HEK293 (cell line): ENCODE results near the gene TMEM100.
A peak's percentile ranks its signal among the peaks of the same experiment; 100 is the strongest.

ENCODE experiments used
- CTCF ChIA-PET: fragments of 350-600 bp; formaldehyde crosslinking; extraction: SDS; loops from one replicate; lab custom pipeline; 2021; ENCODE audit warnings: antibody characterized with exemption; lab: Yijun Ruan, JAX
- POLR2A ChIA-PET: fragments of 300-600 bp; formaldehyde crosslinking; extraction: SDS; loops from one replicate; lab custom pipeline; 2020; ENCODE audit warnings: antibody characterized with exemption, inconsistent platforms; lab: Yijun Ruan, JAX
- H3K27ac ChIP-seq: fragments of 200-500 bp; sonication (Bioruptor generic); 2 replicates; pipeline ENCODE4 v1.5.1; 2014; ENCODE audit warnings: low read depth, low read length, control low read depth, inconsistent platforms; ENCODE audit errors: extremely low read depth
- H3K36me3 ChIP-seq, 2 experiments: fragments of 200-500 bp in 1 of 2; sonication (Bioruptor generic) in 1 of 2; 1 replicate in 1 of 2; 2 replicates in 1 of 2; pipeline ENCODE4 v1.5.1; 2014 to 2017; ENCODE audit warnings: inconsistent platforms in 2 of 2, low read length in 2 of 2; ENCODE audit not compliant: control insufficient read depth in 2 of 2, insufficient read depth in 1 of 2
- H3K4me1 ChIP-seq: fragments of 200-500 bp; sonication (Bioruptor generic); 2 replicates; pipeline ENCODE4 v1.5.1; 2014; ENCODE audit warnings: mild to moderate bottlenecking, low read length, inconsistent platforms; ENCODE audit not compliant: control insufficient read depth, insufficient read depth
- H3K4me3 ChIP-seq: 2 replicates; pipeline ENCODE4 v1.5.1; 2011; ENCODE audit warnings: low read depth, mild to moderate bottlenecking, control low read depth, low read length, moderate library complexity
- H3K9me3 ChIP-seq: fragments of 200-500 bp; sonication (Bioruptor generic); 2 replicates; pipeline ENCODE4 v1.5.1; 2014; ENCODE audit warnings: low read depth, low read length, inconsistent platforms; ENCODE audit not compliant: control insufficient read depth, insufficient read depth
- KLF8 ChIP-seq: fragments of 450-650 bp; formaldehyde crosslinking; IDR thresholded peaks from 2 replicates; pipeline ENCODE4 v1.5.1; 2016; ENCODE audit warnings: missing biosample characterization, missing genetic modification characterization
- PRDM1 ChIP-seq: fragments of 450-650 bp; formaldehyde crosslinking; IDR thresholded peaks from 2 replicates; pipeline ENCODE4; 2016; ENCODE audit warnings: missing biosample characterization, missing genetic modification characterization
- REPIN1 ChIP-seq: fragments of 450-650 bp; formaldehyde crosslinking; IDR thresholded peaks from 2 replicates; pipeline ENCODE4 v1.5.1; 2017; ENCODE audit warnings: missing biosample characterization, missing genetic modification characterization, low read depth
- YY1 ChIP-seq: fragments of 450-650 bp; formaldehyde crosslinking; IDR thresholded peaks from 2 replicates; pipeline ENCODE4 v1.5.1; 2018; ENCODE audit warnings: missing biosample characterization, missing genetic modification characterization
- ZBTB20 ChIP-seq: fragments of 450-650 bp; formaldehyde crosslinking; IDR thresholded peaks from 2 replicates; pipeline ENCODE4 v1.5.1; 2016; ENCODE audit warnings: missing biosample characterization, missing genetic modification characterization
- ZFHX2 ChIP-seq: fragments of 450-650 bp; formaldehyde crosslinking; conservative IDR thresholded peaks from 2 replicates; pipeline ENCODE4 v1.5.1; 2016; ENCODE audit warnings: missing biosample characterization, missing genetic modification characterization
- ZNF169 ChIP-seq: fragments of 450-650 bp; formaldehyde crosslinking; IDR thresholded peaks from 2 replicates; pipeline ENCODE4 v1.5.1; 2016; ENCODE audit warnings: missing biosample characterization, missing genetic modification characterization
- ZNF24 ChIP-seq: fragments of 450-650 bp; formaldehyde crosslinking; IDR thresholded peaks from 2 replicates; pipeline ENCODE4 v1.5.1; 2016; ENCODE audit warnings: missing biosample characterization, missing genetic modification characterization
- ZNF324 ChIP-seq: fragments of 450-650 bp; formaldehyde crosslinking; IDR thresholded peaks from 2 replicates; pipeline ENCODE4 v1.5.1; 2016; ENCODE audit warnings: missing biosample characterization, missing genetic modification characterization
- ZNF558 ChIP-seq: fragments of 450-650 bp; formaldehyde crosslinking; IDR thresholded peaks from 2 replicates; pipeline ENCODE4 v1.5.1; 2016; ENCODE audit warnings: missing biosample characterization, missing genetic modification characterization
- ZNF600 ChIP-seq: fragments of 450-650 bp; formaldehyde crosslinking; IDR thresholded peaks from 2 replicates; pipeline ENCODE4 v1.5.1; 2016; ENCODE audit warnings: missing biosample characterization, missing genetic modification characterization
- ZNF677 ChIP-seq: fragments of 450-650 bp; IDR thresholded peaks from 2 replicates; pipeline ENCODE4 v1.5.0; 2018; ENCODE audit warnings: missing biosample characterization, mild to moderate bottlenecking, missing genetic modification characterization, moderate library complexity
- ZNF76 ChIP-seq: fragments of 450-650 bp; formaldehyde crosslinking; IDR thresholded peaks from 2 replicates; pipeline ENCODE4; 2016; ENCODE audit warnings: low read depth, missing biosample characterization, missing genetic modification characterization, borderline replicate concordance
- ZNF791 ChIP-seq: fragments of 450-650 bp; formaldehyde crosslinking; IDR thresholded peaks from 2 replicates; pipeline ENCODE4 v1.5.1; 2016; ENCODE audit warnings: missing biosample characterization, missing genetic modification characterization
- TF ChIP-seq, protein P1 (sequence below): IDR thresholded peaks from 2 replicates; pipeline ENCODE4 v1.6.1; 2011; ENCODE audit warnings: mild to moderate bottlenecking, low read depth, low read length, borderline replicate concordance
- TF ChIP-seq, protein P2 (sequence below): fragments of 450-650 bp; formaldehyde crosslinking; IDR thresholded peaks from 2 replicates; pipeline ENCODE4 v1.5.1; 2017; ENCODE audit warnings: missing biosample characterization, missing genetic modification characterization
- TF ChIP-seq, protein P3 (sequence below): fragments of 450-650 bp; formaldehyde crosslinking; IDR thresholded peaks from 2 replicates; pipeline ENCODE4 v1.5.1; 2016; ENCODE audit warnings: missing biosample characterization, missing genetic modification characterization
- TF ChIP-seq, protein P4 (sequence below): fragments of 450-650 bp; formaldehyde crosslinking; IDR thresholded peaks from 2 replicates; pipeline ENCODE4 v1.5.1; 2017; ENCODE audit warnings: missing biosample characterization, missing genetic modification characterization
- TF ChIP-seq, protein P5 (sequence below): fragments of 450-650 bp; formaldehyde crosslinking; IDR thresholded peaks from 2 replicates; pipeline ENCODE4 v1.5.1; 2016; ENCODE audit warnings: missing biosample characterization, missing genetic modification characterization
- TF ChIP-seq, protein P6 (sequence below): sonication (generic); formaldehyde crosslinking; IDR thresholded peaks from 2 replicates; pipeline ENCODE4 v1.8.1; 2022; ENCODE audit warnings: mild to moderate bottlenecking, moderate library complexity, missing genetic modification reagents
- TF ChIP-seq, protein P7 (sequence below): fragments of 450-650 bp; formaldehyde crosslinking; IDR thresholded peaks from 2 replicates; pipeline ENCODE4 v1.5.1; 2016; ENCODE audit warnings: missing biosample characterization, missing genetic modification characterization
- TF ChIP-seq, protein P8 (sequence below): fragments of 450-650 bp; formaldehyde crosslinking; IDR thresholded peaks from 2 replicates; pipeline ENCODE4 v1.5.1; 2016; ENCODE audit warnings: missing biosample characterization, missing genetic modification characterization

TMEM100 gene, protein sequence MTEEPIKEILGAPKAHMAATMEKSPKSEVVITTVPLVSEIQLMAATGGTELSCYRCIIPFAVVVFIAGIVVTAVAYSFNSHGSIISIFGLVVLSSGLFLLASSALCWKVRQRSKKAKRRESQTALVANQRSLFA

DNA sequence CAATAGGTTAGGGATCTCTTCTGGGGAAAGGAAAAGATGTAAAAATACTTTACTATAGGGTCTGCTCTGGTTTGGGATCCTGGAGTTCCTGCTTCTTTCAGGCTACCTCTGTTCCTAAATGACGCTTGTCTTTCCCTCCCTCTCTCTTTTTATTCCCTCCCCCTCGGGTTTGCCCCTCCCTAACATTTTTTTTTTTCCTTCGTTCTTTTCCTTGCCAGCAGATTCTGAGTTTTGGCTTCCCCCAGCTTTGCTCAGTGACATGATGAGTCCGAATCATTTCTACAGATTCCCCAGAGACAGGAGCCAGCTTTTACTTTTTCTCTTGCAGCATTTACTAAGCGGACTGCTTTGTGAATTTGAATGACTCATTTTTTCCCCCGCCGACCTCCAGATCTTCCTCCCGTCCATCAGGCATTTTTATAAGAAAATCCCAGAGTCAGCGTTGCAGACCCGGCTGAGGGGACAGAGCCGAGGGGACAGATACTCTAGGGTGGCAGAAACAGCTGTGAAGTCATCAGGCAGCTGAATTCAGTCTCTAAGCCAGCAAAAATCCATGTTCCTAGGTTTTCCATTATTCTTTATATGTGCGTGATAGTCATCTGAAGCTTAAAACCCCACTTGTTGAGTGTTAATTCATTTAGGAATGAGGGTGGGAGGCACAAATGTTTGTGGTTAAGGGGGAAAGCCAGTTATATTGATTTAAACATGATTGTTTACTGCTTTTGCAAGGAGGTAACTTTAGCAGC lies at the start of gene TMEM100:
TMEM100 (minus strand) TSS at position 123 of the 746 bp plus-strand sequence. CDS start 1,794 bp downstream, outside the sequence.
- H3K36me3 ChIP-seq = peaks cover 0 to 12% of the 10 kb centered on the region in 2 experiments; a peak in 1 of 3 replicates
- H3K27ac ChIP-seq = no peak within 1 kb of the TSS
- H3K4me3 ChIP-seq = peak within 1 kb of the TSS; percentile 14
- CTCF ChIA-PET = interaction anchor here (1.1 to 5.2 kb wide), 7 partner anchors 12 to 197 kb away, joined by 3 to 40 read pairs (median 9); no protein-coding TSS in a partner anchor
- H3K4me1 ChIP-seq = peaks cover 42% of the 10 kb centered on the region
- POLR2A ChIA-PET = interaction anchor here (3.3 kb wide), 1 partner anchor 28 kb away, joined by 22 read pairs; the partner anchor contains the start of gene PCTP
- no peaks in the 10 kb centered on the region for H3K9me3 ChIP-seq
- TF ChIP-seq KLF8 (tag by site-specific recombination) = 0 out of 2 replicates have a peak, but pooled peaks have one; percentile 54
- peak; percentile 82 for TF ChIP-seq PRDM1 (tag by site-specific recombination)
- peak; percentile 72 for TF ChIP-seq ZNF600 (tag by site-specific recombination)
- TF ChIP-seq, protein P1, sequence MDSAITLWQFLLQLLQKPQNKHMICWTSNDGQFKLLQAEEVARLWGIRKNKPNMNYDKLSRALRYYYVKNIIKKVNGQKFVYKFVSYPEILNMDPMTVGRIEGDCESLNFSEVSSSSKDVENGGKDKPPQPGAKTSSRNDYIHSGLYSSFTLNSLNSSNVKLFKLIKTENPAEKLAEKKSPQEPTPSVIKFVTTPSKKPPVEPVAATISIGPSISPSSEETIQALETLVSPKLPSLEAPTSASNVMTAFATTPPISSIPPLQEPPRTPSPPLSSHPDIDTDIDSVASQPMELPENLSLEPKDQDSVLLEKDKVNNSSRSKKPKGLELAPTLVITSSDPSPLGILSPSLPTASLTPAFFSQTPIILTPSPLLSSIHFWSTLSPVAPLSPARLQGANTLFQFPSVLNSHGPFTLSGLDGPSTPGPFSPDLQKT = no peak
- TF ChIP-seq, protein P2, sequence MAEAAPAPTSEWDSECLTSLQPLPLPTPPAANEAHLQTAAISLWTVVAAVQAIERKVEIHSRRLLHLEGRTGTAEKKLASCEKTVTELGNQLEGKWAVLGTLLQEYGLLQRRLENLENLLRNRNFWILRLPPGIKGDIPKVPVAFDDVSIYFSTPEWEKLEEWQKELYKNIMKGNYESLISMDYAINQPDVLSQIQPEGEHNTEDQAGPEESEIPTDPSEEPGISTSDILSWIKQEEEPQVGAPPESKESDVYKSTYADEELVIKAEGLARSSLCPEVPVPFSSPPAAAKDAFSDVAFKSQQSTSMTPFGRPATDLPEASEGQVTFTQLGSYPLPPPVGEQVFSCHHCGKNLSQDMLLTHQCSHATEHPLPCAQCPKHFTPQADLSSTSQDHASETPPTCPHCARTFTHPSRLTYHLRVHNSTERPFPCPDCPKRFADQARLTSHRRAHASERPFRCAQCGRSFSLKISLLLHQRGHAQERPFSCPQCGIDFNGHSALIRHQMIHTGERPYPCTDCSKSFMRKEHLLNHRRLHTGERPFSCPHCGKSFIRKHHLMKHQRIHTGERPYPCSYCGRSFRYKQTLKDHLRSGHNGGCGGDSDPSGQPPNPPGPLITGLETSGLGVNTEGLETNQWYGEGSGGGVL (tag by site-specific recombination) = 0 out of 2 replicates have a peak, but pooled peaks have one; percentile 11
- TF ChIP-seq, protein P3, sequence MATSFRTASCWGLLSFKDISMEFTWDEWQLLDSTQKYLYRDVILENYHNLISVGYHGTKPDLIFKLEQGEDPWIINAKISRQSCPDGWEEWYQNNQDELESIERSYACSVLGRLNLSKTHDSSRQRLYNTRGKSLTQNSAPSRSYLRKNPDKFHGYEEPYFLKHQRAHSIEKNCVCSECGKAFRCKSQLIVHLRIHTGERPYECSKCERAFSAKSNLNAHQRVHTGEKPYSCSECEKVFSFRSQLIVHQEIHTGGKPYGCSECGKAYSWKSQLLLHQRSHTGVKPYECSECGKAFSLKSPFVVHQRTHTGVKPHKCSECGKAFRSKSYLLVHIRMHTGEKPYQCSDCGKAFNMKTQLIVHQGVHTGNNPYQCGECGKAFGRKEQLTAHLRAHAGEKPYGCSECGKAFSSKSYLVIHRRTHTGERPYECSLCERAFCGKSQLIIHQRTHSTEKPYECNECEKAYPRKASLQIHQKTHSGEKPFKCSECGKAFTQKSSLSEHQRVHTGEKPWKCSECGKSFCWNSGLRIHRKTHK = no peak
- TF ChIP-seq, protein P4, sequence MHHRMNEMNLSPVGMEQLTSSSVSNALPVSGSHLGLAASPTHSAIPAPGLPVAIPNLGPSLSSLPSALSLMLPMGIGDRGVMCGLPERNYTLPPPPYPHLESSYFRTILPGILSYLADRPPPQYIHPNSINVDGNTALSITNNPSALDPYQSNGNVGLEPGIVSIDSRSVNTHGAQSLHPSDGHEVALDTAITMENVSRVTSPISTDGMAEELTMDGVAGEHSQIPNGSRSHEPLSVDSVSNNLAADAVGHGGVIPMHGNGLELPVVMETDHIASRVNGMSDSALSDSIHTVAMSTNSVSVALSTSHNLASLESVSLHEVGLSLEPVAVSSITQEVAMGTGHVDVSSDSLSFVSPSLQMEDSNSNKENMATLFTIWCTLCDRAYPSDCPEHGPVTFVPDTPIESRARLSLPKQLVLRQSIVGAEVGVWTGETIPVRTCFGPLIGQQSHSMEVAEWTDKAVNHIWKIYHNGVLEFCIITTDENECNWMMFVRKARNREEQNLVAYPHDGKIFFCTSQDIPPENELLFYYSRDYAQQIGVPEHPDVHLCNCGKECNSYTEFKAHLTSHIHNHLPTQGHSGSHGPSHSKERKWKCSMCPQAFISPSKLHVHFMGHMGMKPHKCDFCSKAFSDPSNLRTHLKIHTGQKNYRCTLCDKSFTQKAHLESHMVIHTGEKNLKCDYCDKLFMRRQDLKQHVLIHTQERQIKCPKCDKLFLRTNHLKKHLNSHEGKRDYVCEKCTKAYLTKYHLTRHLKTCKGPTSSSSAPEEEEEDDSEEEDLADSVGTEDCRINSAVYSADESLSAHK = 0 out of 2 replicates have a peak, but pooled peaks have one; percentile 8
- TF ChIP-seq REPIN1 (tag by site-specific recombination) = no peak
- no peak for TF ChIP-seq ZNF76
- peak; percentile 96 for TF ChIP-seq ZBTB20 (tag by site-specific recombination)
- TF ChIP-seq, protein P5, sequence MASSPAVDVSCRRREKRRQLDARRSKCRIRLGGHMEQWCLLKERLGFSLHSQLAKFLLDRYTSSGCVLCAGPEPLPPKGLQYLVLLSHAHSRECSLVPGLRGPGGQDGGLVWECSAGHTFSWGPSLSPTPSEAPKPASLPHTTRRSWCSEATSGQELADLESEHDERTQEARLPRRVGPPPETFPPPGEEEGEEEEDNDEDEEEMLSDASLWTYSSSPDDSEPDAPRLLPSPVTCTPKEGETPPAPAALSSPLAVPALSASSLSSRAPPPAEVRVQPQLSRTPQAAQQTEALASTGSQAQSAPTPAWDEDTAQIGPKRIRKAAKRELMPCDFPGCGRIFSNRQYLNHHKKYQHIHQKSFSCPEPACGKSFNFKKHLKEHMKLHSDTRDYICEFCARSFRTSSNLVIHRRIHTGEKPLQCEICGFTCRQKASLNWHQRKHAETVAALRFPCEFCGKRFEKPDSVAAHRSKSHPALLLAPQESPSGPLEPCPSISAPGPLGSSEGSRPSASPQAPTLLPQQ (tag by site-specific recombination) = no peak
- no peak for TF ChIP-seq YY1 (tag by site-specific recombination)
- TF ChIP-seq ZFHX2 (tag by site-specific recombination) = no peak
- no peak for TF ChIP-seq ZNF169
- TF ChIP-seq, protein P6, sequence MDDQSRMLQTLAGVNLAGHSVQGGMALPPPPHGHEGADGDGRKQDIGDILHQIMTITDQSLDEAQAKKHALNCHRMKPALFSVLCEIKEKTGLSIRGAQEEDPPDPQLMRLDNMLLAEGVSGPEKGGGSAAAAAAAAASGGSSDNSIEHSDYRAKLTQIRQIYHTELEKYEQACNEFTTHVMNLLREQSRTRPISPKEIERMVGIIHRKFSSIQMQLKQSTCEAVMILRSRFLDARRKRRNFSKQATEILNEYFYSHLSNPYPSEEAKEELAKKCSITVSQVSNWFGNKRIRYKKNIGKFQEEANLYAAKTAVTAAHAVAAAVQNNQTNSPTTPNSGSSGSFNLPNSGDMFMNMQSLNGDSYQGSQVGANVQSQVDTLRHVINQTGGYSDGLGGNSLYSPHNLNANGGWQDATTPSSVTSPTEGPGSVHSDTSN (CRISPR knock-in tag) = no peak
- TF ChIP-seq ZNF324 (tag by site-specific recombination) = peak; percentile 26; the same call in 1 of the 2 replicates
- no peak for TF ChIP-seq ZNF677
- TF ChIP-seq ZNF24 (tag by site-specific recombination) = 0 out of 2 replicates have a peak, but pooled peaks have one; percentile 24
- no peak for TF ChIP-seq ZNF558
- no peak for TF ChIP-seq ZNF791 (tag by site-specific recombination)
- TF ChIP-seq, protein P7, sequence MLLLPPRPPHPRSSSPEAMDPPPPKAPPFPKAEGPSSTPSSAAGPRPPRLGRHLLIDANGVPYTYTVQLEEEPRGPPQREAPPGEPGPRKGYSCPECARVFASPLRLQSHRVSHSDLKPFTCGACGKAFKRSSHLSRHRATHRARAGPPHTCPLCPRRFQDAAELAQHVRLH (tag by site-specific recombination) = no peak
- TF ChIP-seq, protein P8, sequence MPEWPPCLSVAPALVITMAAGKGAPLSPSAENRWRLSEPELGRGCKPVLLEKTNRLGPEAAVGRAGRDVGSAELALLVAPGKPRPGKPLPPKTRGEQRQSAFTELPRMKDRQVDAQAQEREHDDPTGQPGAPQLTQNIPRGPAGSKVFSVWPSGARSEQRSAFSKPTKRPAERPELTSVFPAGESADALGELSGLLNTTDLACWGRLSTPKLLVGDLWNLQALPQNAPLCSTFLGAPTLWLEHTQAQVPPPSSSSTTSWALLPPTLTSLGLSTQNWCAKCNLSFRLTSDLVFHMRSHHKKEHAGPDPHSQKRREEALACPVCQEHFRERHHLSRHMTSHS (tag by site-specific recombination) = no peak
